HG03378 (cell line): ENCODE measurements around the gene BRPF1.

Experiments
- ATAC-seq: cut with Tn5 transposase; IDR thresholded peaks from one replicate; pipeline ENCODE4 v1.9.1; 2021; ENCODE audit warnings: mild to moderate bottlenecking, moderate library complexity; ENCODE audit not compliant: unreplicated experiment

BRPF1 gene

GRCh38 chr3:9701006-9701405 lies 30.5 kb upstream of the BRPF1 start:
- no peak for ATAC-seq

GRCh38 chr3:9701711-9702110 lies 29.8 kb upstream of the BRPF1 start:
- no peak for ATAC-seq

GRCh38 chr3:9703240-9703639 lies 28.3 kb upstream of the BRPF1 start:
- ATAC-seq = no peak

GRCh38 chr3:9703736-9704346 lies 27.7 kb upstream of the BRPF1 start, which contains the start of gene CPNE9:
Gene CPNE9 (plus strand): TSS chr3:9703833. CDS start chr3:9703997, 164 bp downstream.
- no peak for ATAC-seq

GRCh38 chr3:9704347-9705322 lies 26.9 kb upstream of the BRPF1 start:
- ATAC-seq = no peak

GRCh38 chr3:9710174-9710739 lies 21.3 kb upstream of the BRPF1 start:
- ATAC-seq = no peak

- no peak for ATAC-seq
Measured at GRCh38 chr3:9712415-9712814, 19.1 kb upstream of the BRPF1 start.

- no peak for ATAC-seq
Measured at GRCh38 chr3:9713142-9713541, 18.4 kb upstream of the BRPF1 start.

- no peak for ATAC-seq
Measured at GRCh38 chr3:9715136-9715535, 16.4 kb upstream of the BRPF1 start.

GRCh38 chr3:9715764-9716437 lies 15.6 kb upstream of the BRPF1 start:
- ATAC-seq = no peak

- ATAC-seq = no peak
Measured at GRCh38 chr3:9716801-9717555, 14.6 kb upstream of the BRPF1 start.

GRCh38 chr3:9717563-9717962 lies 14.0 kb upstream of the BRPF1 start:
- ATAC-seq = no peak

- ATAC-seq = no peak
Measured at GRCh38 chr3:9718118-9718517, 13.4 kb upstream of the BRPF1 start.

GRCh38 chr3:9721015-9721699 lies 10.4 kb upstream of the BRPF1 start:
- ATAC-seq = no peak

GRCh38 chr3:9721700-9722060 lies 9.9 kb upstream of the BRPF1 start:
- ATAC-seq = no peak

- no peak for ATAC-seq
Measured at GRCh38 chr3:9725775-9726515, 5.6 kb upstream of the BRPF1 start.

GRCh38 chr3:9727041-9727595 lies 4.4 kb upstream of the BRPF1 start:
- ATAC-seq = peak; percentile 35

GRCh38 chr3:9727743-9728142 lies 3.8 kb upstream of the BRPF1 start:
- ATAC-seq = no peak

GRCh38 chr3:9729419-9729818 lies 2.1 kb upstream of the BRPF1 start:
- no peak for ATAC-seq
